ENCODE data around the gene HSD11B2. TPM values are rescaled to one million over a fixed set of nuclear protein-coding genes. Genes with fewer than 3 reads are reported as not detected.

Gene HSD11B2
- total and polyA plus RNA-seq, 4 donors = 2.6 to 39.8 (median 6.7) TPM

DNA sequence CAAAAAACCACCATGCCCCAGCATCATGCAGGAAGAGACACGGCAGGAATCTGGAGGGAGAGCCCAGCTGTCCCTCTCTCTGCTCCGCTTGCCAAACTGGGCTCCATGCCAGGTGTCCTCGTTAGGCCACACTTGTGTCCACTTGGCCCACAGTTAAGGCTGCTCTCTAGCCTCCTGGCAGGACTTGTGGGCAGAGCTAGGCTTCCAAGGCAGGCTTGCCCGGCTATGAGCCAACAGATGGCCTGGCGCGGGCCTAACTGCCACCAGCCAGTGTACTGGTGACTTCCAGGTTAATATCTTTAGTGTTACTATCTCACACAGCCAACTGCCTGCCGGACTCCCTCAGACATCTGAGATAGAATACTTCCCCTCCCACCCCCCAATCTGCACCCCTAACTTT lies 39.4 kb downstream of the HSD11B2 start:
- no peak overlapping the region for H3K9ac ChIP-seq (ENCODE audit: insufficient read depth in 1 of 2, low read length in 2 of 2)
- 36 to 61% methylated on average over 7 of the region's 7 CpGs for WGBS, 2 donors
- no peaks in the 10 kb centered on the region for H3K9me3 ChIP-seq (ENCODE audit: control insufficient read depth in 4 of 4, insufficient read depth in 3 of 4, low read length in 3 of 4)
- H3K4me3 ChIP-seq = no peak overlapping the region
- H3K36me3 ChIP-seq (ENCODE audit: control insufficient read depth in 4 of 4, insufficient read depth in 4 of 4, low read length in 4 of 4) = no peaks in the 10 kb centered on the region
- no peak for ATAC-seq (ENCODE audit: insufficient read depth, low FRiP score)
- peaks cover 4 to 26% (median 10%) of the 10 kb centered on the region in 5 donors for H3K4me1 ChIP-seq (ENCODE audit: control insufficient read depth in 5 of 5, insufficient read depth in 5 of 5, low read length in 5 of 5)
- TF ChIP-seq, protein P1, sequence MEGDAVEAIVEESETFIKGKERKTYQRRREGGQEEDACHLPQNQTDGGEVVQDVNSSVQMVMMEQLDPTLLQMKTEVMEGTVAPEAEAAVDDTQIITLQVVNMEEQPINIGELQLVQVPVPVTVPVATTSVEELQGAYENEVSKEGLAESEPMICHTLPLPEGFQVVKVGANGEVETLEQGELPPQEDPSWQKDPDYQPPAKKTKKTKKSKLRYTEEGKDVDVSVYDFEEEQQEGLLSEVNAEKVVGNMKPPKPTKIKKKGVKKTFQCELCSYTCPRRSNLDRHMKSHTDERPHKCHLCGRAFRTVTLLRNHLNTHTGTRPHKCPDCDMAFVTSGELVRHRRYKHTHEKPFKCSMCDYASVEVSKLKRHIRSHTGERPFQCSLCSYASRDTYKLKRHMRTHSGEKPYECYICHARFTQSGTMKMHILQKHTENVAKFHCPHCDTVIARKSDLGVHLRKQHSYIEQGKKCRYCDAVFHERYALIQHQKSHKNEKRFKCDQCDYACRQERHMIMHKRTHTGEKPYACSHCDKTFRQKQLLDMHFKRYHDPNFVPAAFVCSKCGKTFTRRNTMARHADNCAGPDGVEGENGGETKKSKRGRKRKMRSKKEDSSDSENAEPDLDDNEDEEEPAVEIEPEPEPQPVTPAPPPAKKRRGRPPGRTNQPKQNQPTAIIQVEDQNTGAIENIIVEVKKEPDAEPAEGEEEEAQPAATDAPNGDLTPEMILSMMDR (IDR thresholded peaks at IDR 0.05; ENCODE audit: control extremely low read depth, extremely low read depth) = no peak
- peak overlapping the region in 1 of 2 donors; percentile 6 for H3K27ac ChIP-seq (ENCODE audit: low read depth in 1 of 2, low read length in 1 of 2)
- DNase-seq = peak; percentile 69 to 74 (median 74)
- no peaks in the 10 kb centered on the region for H3K27me3 ChIP-seq (ENCODE audit: control insufficient read depth in 3 of 3, insufficient read depth in 3 of 3, low read length in 2 of 3)

DNA sequence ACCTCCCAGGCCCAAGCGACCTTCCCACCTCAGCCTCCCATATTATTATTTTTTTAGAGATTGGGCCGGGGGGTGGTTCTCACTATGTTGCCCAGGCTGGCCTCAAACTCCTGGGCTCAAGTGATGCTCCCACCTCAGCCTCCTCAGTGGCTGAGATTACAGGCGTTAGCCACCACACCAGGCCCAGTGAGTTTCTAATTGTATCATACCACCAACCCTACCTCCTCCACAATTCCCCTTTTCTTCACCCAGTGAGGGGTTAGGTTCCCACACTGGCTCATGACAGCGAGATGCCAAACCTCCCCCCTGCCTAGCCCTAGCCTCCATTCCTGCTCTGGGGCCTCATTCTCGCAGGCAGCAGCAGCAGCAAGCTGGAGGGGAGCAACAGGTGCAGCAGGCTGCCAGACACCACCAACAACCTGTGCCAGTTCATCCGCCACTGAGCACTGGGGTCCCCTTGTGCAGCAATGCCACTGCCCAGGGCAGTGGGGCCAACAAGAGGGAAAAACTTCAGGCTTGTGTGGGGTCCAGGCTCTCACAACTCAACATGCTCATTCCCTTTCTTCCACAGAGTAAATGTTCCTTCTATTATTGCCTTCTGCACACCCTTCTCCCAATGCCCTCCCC lies 41.0 kb downstream of the HSD11B2 start:
- Histone ChIP-seq H3K9ac (ENCODE audit: insufficient read depth in 1 of 2, low read length in 2 of 2) (no peak overlapping the region), H3K4me3 (no peak overlapping the region), H3K9me3 (ENCODE audit: control insufficient read depth in 4 of 4, insufficient read depth in 3 of 4, low read length in 3 of 4) (no peaks in the 10 kb centered on the region), H3K36me3 (ENCODE audit: control insufficient read depth in 4 of 4, insufficient read depth in 4 of 4, low read length in 4 of 4) (no peaks in the 10 kb centered on the region), H3K4me1 (ENCODE audit: control insufficient read depth in 5 of 5, insufficient read depth in 5 of 5, low read length in 5 of 5) (peaks cover 3 to 22% (median 5%) of the 10 kb centered on the region in 5 donors), H3K27me3 (ENCODE audit: control insufficient read depth in 3 of 3, insufficient read depth in 3 of 3, low read length in 2 of 3) (no peaks in the 10 kb centered on the region), H3K27ac (ENCODE audit: low read depth in 1 of 2, low read length in 1 of 2) (no peak overlapping the region)
- TF ChIP-seq, protein P1 (IDR thresholded peaks at IDR 0.05; ENCODE audit: control extremely low read depth, extremely low read depth) = no peak
- ATAC-seq (ENCODE audit: insufficient read depth, low FRiP score) (no peak), DNase-seq (no peak)
- 92 to 95% methylated on average over 6 of the region's 6 CpGs for WGBS, 2 donors

DNA sequence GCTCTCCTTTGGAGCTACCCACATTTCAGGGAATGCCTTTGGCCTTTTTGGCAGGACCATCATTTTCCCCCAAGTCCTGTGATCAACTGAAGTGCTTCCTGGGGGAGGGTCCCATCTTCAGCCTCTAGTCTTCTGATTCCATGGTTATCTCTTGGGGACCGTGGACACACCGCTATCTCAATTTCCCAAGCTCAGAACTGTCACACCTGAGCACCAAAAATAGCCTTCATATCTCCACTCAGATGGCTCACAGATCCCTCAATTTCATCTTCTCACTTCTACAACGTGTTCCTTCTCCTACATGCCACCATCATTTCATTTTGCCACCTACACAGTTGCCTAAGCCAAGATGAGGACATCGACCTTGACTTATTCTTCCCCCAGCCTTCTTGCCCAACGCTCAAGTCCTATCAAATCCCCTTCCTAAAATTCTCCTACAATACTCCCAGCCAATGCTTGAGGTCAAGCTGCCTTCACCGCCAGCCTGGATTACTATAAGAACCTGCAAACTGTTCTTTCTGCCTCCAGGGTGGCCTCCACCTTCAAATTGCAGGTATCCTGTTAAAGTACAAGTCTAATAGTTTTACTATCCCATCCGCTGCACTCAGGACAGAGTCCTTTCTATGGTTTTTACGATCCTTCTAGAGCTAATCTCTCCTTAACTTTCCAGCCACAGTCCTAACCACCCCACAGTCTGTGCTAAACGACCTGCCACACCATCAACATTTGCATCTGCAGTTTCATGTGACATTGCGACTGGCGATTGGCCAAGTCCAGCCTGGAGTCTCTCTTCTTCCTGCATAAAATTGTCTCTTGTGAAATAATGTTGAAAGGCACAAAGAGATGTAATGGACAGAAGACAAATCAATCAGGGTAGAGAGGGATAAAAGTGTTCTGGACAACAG lies 43.9 kb downstream of the HSD11B2 start:
- H3K27ac ChIP-seq (ENCODE audit: low read depth in 1 of 2, low read length in 1 of 2) = no peak overlapping the region

More for the DNA sequence above, 43.9 kb downstream of the HSD11B2 start:
- H3K4me3 ChIP-seq = no peak overlapping the region
- ATAC-seq (ENCODE audit: insufficient read depth, low FRiP score) (no peak), DNase-seq (no peak)
- TF ChIP-seq, protein P1 (IDR thresholded peaks at IDR 0.05; ENCODE audit: control extremely low read depth, extremely low read depth) = no peak
- no peak overlapping the region for H3K9ac ChIP-seq (ENCODE audit: insufficient read depth in 1 of 2, low read length in 2 of 2)
- no peaks in the 10 kb centered on the region for H3K27me3 ChIP-seq (ENCODE audit: control insufficient read depth in 3 of 3, insufficient read depth in 3 of 3, low read length in 2 of 3)
- no peaks in the 10 kb centered on the region for H3K36me3 ChIP-seq (ENCODE audit: control insufficient read depth in 4 of 4, insufficient read depth in 4 of 4, low read length in 4 of 4)
- no peaks in the 10 kb centered on the region for H3K9me3 ChIP-seq (ENCODE audit: control insufficient read depth in 4 of 4, insufficient read depth in 3 of 4, low read length in 3 of 4)
- peaks cover 3 to 23% (median 10%) of the 10 kb centered on the region in 5 donors for H3K4me1 ChIP-seq (ENCODE audit: control insufficient read depth in 5 of 5, insufficient read depth in 5 of 5, low read length in 5 of 5)
- 65 to 82% methylated on average over 11 of the region's 11 CpGs for WGBS, 2 donors
